ENCODE measurements around the gene RSBN1L. TPM values are rescaled to one million over a fixed set of nuclear protein-coding genes. Genes with fewer than 3 reads are reported as not detected.

RSBN1L gene
- total RNA-seq, 1 donor, result 17.0 TPM

DNA sequence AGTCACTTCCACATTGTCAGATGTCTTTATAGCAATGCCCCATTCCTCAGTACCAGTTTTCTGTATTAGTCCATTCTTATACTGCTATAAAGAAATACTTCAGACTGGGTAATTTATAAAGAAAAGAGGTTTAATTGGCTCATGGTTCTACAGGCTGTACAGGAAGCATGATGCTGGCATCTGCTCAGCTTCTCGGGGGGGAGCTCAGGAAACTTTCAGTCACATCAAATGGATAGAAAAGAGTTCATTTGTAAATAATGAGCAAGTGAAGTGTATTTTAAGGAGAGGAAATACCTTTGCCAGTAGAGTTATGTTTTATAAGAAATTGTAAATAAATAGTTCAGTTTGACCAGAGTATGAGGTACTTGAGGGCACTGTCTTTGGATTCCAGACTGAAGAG, 51.5 kb downstream of the RSBN1L start:
- no peak overlapping the region for H3K4me3 ChIP-seq (ENCODE audit: low read depth, low read length)
- TF ChIP-seq CTCF (IDR thresholded peaks at IDR 0.05; ENCODE audit: insufficient read depth, low read length), result no peak
- no peak for DNase-seq (ENCODE audit: low read depth)

GRCh38 chr7:77752016-77752415, 55.8 kb downstream of the RSBN1L start:
- H3K4me3 ChIP-seq (ENCODE audit: low read depth, low read length), result no peak overlapping the region
- DNase-seq (ENCODE audit: low read depth), result no peak
- no peak for TF ChIP-seq CTCF (IDR thresholded peaks at IDR 0.05; ENCODE audit: insufficient read depth, low read length)

GRCh38 chr7:77753173-77753572, 56.9 kb downstream of the RSBN1L start:
- TF ChIP-seq CTCF (IDR thresholded peaks at IDR 0.05; ENCODE audit: insufficient read depth, low read length), result no peak
- no peak for DNase-seq (ENCODE audit: low read depth)
- H3K4me3 ChIP-seq (ENCODE audit: low read depth, low read length), result no peak overlapping the region

DNA sequence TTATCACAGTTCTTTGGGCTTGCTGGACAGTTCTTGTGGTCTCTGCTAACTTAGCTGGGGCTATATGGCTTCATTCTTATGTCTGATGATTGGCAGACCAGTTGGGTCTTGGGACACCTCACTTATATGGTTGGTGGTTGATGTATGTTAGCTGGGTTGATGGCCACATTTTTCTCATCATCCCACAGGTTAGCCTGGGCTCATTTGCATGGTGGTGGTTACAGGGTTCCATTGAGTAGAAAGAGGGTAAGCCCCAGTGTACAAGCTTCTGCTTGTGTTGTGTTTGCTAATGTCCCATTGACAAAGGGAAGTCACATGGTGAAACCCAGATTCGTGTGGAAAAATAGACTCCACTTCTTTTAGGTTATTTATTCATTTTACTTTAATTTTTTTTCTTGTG, 61.3 kb downstream of the RSBN1L start:
- H3K4me3 ChIP-seq (ENCODE audit: low read depth, low read length), result no peak overlapping the region
- no peak for TF ChIP-seq CTCF (IDR thresholded peaks at IDR 0.05; ENCODE audit: insufficient read depth, low read length)
- DNase-seq (ENCODE audit: low read depth), result no peak

GRCh38 chr7:77759294-77759889, 63.1 kb downstream of the RSBN1L start:
- no peak overlapping the region for H3K4me3 ChIP-seq (ENCODE audit: low read depth, low read length)
- TF ChIP-seq CTCF (IDR thresholded peaks at IDR 0.05; ENCODE audit: insufficient read depth, low read length), result peak; percentile 72
- DNase-seq (ENCODE audit: low read depth), result peak; percentile 85

- DNase-seq (ENCODE audit: low read depth), result no peak
- TF ChIP-seq CTCF (IDR thresholded peaks at IDR 0.05; ENCODE audit: insufficient read depth, low read length), result no peak
These were observed 64.7 kb downstream of the RSBN1L start for GRCh38 chr7:77760809-77761453.

DNA sequence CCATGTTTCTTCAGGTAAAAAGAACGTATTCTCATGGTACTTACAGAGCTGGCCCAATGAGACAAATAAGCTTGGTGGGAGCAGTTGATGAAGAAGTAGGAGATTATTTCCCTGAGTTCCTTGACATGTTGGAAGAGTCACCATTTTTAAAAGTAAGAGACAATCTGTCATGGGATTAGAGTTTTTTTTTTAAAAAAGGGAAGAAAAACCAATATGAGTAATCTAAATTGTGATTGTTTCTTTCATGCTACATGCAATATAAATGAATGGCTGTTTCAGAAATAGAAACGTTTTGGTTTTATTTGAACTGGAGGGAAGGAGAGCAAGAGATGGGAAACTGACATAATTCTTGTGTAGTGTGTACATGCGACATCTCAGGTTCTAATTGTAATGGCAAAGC, 69.2 kb downstream of the RSBN1L start:
- no peak for DNase-seq (ENCODE audit: low read depth)
- TF ChIP-seq CTCF (IDR thresholded peaks at IDR 0.05; ENCODE audit: insufficient read depth, low read length), result no peak
- no peak overlapping the region for H3K4me3 ChIP-seq (ENCODE audit: low read depth, low read length)

More at GRCh38 chr7:77760809-77761453, 64.7 kb downstream of the RSBN1L start:
- no peak overlapping the region for H3K4me3 ChIP-seq (ENCODE audit: low read depth, low read length)

Data from fibroblast of the aortic adventitia (primary cell).